GM21717 (cell line): ENCODE measurements around the gene PPP1R7.
"Not testable (repeated sequence)": the region's sequence is repeated elsewhere in the genome, so short reads cannot be mapped to it uniquely, and the experiment has no call there.

ENCODE experiments used
- ATAC-seq: cut with Tn5 transposase; IDR thresholded peaks from one replicate; pipeline ENCODE4 v1.9.1; 2021; ENCODE audit warnings: mild to moderate bottlenecking, moderate library complexity; ENCODE audit not compliant: unreplicated experiment

Gene PPP1R7, protein sequence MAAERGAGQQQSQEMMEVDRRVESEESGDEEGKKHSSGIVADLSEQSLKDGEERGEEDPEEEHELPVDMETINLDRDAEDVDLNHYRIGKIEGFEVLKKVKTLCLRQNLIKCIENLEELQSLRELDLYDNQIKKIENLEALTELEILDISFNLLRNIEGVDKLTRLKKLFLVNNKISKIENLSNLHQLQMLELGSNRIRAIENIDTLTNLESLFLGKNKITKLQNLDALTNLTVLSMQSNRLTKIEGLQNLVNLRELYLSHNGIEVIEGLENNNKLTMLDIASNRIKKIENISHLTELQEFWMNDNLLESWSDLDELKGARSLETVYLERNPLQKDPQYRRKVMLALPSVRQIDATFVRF

GRCh38 chr2:241149925-241150659, at the start of gene PPP1R7:
Gene PPP1R7 (plus strand): TSS chr2:241150467. CDS start chr2:241150496, 29 bp downstream.
- peak; percentile 62 for ATAC-seq

DNA sequence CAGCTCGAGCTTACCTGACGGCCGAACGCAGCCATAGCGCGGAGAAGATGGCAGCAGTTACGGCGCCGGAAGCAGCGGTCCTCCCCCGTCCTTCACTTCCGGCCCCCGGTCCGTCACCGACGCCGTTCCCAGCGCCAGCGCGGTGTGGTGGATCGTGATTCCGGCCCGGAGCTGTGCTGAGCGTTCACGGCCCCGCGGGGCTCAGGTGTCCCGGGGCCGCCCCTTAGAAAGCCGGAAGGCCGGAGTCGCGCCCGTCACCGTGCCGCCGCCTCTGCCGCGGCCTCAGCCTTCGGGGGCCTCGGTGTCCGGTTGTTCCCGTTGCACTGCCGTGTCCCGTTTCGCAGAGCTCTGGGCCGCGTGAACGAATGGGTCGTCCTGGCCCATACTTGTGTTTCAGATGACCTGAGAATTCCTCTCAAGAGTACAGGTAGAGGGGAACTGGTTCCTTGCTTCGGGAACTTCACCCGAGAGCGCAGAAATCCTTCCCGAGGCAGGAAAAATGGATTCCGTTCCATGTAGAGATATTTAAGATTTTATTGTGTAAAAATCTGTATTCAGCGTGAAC, 47.9 kb upstream of the PPP1R7 start, which contains the start of gene MTERF4:
Gene MTERF4, minus strand, starts transcription at position 49 of the 565 bp plus-strand sequence. Its CDS starts 14 bp downstream, at position 35.
- ATAC-seq, result peak; percentile 83

- ATAC-seq, result no peak
These were observed 47.1 kb upstream of the PPP1R7 start for GRCh38 chr2:241103176-241103595.

DNA sequence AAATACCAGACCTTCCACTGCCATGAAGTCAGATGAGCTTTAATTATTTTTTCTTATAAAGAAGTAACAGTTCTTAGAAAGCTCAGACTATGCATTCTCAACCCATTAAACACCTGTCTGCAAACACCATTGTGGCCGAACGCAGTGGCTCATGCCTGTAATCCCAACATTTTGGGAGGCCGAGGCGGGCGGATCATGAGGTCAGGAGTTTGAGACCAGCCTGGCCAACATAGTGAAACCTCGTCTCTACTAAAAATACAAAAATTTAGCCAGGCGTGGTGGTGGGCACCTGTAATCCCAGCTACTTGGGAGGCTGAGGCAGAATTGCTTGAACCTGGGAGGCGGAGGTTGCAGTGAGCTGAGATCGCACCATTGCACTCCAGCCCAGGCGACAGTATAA, 45.7 kb upstream of the PPP1R7 start:
- not testable (repeated sequence) for ATAC-seq

DNA sequence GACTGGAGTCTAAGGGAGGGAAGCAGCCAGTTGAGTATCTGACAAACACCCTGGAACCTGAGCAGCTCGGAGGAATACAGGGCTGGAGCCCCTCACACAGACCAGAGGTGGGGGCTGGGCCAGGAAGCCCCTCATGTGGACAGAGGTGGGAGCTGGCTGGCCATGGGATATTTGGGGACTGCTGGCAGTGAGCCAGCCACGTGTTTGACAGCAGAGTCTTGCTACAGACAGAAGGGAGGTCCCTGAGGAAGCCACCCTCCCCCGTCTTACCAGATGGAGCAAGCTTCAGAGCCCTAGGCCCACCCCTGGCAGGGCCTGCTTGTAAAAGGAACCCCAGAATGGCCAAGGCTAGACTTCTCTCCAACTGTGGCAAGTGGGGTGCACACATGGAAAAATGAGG, 44.6 kb upstream of the PPP1R7 start:
- ATAC-seq, result no peak

DNA sequence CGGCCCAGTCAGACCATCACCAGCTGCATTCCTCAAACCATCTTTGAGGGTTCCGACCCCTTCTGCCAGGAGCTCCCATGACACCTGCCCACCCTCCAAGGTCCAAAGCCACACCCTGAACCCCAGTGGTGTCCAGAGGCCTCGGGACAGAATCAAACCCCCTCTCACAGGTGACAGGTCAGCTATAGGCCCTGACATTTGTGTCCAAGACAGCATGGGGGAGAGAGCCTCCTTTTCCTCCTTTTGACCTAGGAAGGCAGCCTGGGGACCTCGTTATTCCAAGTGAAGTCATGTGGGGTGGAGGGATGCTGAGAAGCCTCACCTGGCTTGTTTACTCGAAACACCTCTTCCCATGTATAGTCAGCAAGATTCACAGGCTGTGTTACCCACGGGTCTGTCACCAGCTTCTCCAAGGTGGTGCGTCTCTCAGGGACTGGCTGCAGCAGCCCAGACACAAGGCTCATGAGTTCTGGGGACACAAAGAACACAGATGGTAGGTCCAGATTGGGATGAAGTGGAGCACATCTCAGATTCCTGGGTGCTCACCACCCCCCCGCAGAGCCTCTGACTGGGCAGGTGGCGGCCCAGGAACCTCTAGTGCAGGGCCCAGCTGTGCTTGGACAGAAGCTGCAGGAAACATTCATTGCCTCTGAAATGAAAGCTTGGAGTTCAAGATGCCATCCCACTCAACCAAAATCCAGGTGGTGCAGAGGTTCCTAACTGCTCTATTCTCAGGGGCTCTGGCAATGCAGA, 43.1 kb upstream of the PPP1R7 start:
- ATAC-seq, result no peak

- ATAC-seq, result no peak
These were observed 41.7 kb upstream of the PPP1R7 start for GRCh38 chr2:241108271-241109209.

DNA sequence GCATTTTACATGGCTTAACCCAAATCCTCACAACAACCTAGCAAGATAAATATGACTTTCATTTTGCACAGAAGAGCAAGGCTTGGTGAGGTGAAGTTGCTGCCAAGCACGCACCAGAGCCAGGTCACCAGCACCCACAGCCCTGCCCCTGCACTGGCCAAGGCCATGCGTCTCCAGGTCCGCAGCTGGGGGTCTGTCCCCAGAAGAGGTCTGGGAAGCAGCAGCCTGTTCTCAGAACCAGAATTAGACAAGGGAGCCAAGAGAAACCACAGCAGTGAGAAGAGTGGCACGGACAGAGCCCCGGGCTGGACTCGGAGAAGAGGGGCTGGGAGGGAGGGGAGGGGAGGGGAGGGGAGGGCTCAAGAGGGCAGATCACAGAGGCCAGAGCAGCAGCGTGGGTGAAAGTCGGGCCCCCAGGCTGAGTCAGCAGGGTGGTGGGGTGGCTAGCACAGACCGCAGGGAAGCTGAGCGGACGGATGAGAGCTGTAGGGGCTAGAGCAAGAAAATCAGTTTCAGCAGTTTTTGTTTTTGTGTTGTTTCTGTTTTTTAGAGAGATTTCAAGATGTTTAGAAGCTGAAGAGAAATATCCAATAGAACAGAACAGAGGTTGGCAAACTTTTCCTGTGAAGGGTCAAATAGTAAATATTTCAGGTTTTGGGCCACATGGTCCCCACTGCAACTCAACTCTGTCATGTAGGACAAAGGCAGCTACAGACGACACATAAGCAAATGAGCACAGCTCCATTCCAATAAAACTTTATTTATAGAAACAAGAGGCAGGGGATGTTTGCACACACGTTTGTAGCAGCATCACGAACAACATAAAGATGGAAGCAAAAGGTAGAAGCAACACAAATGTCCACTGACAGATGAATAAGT, 40.8 kb upstream of the PPP1R7 start:
- no peak for ATAC-seq

- ATAC-seq, result no peak
These were observed 40.1 kb upstream of the PPP1R7 start for GRCh38 chr2:241110089-241110606.

DNA sequence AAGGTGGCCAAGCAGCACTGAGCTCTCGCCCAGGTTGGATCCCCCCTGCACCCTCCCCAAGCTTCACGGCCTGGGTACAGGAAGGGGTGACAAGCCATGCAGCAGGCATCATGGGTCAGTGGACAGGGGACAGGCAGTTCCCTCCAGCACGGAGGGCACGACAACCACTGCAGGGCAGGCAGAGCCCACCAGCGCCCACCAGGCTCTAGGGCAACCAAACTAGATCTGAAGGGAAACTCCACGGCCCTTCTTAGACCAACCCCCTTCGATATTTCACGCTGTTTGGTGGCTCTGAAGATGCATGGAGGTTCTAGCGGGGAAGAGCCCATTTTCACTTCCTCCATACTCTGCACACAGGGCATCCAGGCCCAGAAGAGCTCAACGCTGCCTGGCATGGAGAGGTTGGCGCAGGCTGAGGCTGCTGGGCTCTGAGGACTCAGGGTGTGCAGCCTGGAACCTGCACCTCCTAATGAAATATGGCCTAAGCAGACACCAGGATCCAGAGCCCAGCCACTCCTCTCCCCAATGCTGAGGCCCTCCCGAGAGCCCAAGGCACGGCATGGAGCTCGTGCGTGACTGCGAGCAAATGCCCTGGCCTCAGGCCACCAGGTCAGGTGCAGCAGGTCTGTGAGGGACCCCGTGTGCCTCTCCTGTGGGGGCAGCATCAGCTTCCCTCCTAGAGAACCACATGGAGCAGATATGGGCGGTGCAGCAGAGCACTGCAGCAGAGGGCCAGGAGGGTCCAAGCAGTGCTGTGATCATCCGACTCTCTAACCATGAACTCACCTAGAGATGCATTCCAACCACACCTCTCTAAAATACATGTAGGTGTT, 39.4 kb upstream of the PPP1R7 start:
- ATAC-seq, result peak; percentile 28

DNA sequence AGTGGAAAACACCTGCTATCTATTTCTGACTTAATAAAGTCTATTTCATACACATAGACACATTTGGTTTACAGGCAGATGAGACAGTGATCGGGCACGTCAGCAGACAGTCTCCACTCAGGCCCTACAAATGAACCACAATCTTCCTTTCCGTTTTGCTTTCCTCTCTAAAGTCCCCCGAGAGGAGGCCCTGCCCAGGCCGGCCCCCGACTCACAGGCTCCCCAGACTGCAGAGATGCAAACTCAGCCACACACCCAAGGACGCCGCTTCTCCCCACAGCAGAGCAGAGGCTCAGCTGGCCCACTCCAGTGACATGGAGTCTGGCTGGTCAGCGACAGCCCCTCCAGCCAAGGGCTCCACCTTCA, 38.8 kb upstream of the PPP1R7 start:
- peak; percentile 37 for ATAC-seq

DNA sequence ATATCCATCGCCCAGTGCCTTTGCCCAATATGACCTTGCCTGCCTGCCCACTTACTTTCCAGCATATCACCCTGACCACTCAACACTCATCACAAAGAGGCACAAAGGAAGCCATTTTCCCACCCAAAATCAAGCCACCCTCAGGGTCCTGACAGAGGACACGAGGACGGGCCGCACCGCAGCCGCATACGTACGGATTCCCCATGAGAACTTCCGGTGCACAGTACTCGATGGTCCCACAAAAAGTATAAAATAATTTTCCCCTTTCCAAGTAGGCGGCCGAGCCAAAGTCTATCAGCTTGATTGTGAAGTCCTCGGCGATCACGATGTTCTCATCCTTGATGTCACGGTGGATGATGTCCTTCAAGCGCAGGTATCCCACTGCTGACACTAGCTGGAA, 38.2 kb upstream of the PPP1R7 start:
- ATAC-seq, result no peak

GRCh38 chr2:241112592-241112991, 37.7 kb upstream of the PPP1R7 start:
- ATAC-seq, result no peak

- no peak for ATAC-seq
These were observed 35.4 kb upstream of the PPP1R7 start for GRCh38 chr2:241114836-241115235.

DNA sequence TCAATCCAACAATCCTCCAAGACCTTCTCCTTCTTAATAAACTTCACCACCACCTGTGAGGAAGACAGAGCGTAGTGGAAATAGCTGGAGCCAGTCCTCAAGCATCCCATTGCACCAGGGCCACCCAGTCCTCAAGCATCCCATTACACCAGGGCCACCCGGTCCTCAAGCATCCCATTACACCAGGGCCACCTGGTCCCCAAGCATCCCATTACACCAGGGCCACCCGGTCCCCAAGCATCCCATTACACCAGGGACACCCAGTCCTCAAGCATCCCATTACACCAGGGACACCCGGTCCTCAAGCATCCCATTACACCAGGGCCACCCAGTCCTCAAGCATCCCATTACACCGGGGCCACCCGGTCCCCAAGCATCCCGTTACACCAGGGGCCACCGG, 34.9 kb upstream of the PPP1R7 start:
- no peak for ATAC-seq

GRCh38 chr2:241116606-241117560, 33.4 kb upstream of the PPP1R7 start:
- no peak for ATAC-seq
